Measurements from ENCODE around the gene GNAZ.
A peak's percentile ranks its signal among the peaks of the same experiment; 100 is the strongest.
"Not testable (repeated sequence)": the region's sequence is repeated elsewhere in the genome, so short reads cannot be mapped to it uniquely, and the experiment has no call there.

Gene GNAZ

GRCh38 chr22:23070418-23071229 is at the start of gene GNAZ:
Gene GNAZ (plus strand): TSS chr22:23070519. CDS start chr22:23095696, 25,177 bp downstream.
- Mint-ChIP-seq H3K27ac (peak within 1 kb of the TSS; percentile 76), H3K4me3 (peak within 1 kb of the TSS; percentile 80), H3K9me3 (no peaks in the 10 kb centered on the region), H3K36me3 (ENCODE audit: low read depth) (no peaks in the 10 kb centered on the region), H3K27me3 (peaks cover 28% of the 10 kb centered on the region), H3K4me1 (ENCODE audit: low read depth) (peaks cover 8% of the 10 kb centered on the region)

- Mint-ChIP-seq H3K27me3 (peaks cover 9% of the 10 kb centered on the region), H3K4me1 (ENCODE audit: low read depth) (peaks cover 6% of the 10 kb centered on the region), H3K27ac (no peak overlapping the region), H3K4me3 (no peak overlapping the region), H3K36me3 (ENCODE audit: low read depth) (no peaks in the 10 kb centered on the region), H3K9me3 (peaks cover 3% of the 10 kb centered on the region)
Measured at GRCh38 chr22:23020659-23021293, 49.5 kb upstream of the GNAZ start.

GRCh38 chr22:23021660-23022353 is 48.5 kb upstream of the GNAZ start:
- H3K4me3 Mint-ChIP-seq; H3K4me1 Mint-ChIP-seq (ENCODE audit: low read depth); H3K9me3 Mint-ChIP-seq; H3K27me3 Mint-ChIP-seq; H3K36me3 Mint-ChIP-seq (ENCODE audit: low read depth); H3K27ac Mint-ChIP-seq: not testable (repeated sequence)

- Mint-ChIP-seq H3K4me3 (no peak overlapping the region), H3K27me3 (no peaks in the 10 kb centered on the region), H3K36me3 (ENCODE audit: low read depth) (no peaks in the 10 kb centered on the region), H3K4me1 (ENCODE audit: low read depth) (peaks cover 6% of the 10 kb centered on the region), H3K9me3 (peaks cover 3% of the 10 kb centered on the region), H3K27ac (no peak overlapping the region)
Measured at GRCh38 chr22:23023294-23023693, 47.0 kb upstream of the GNAZ start.

- no peaks in the 10 kb centered on the region for H3K36me3 Mint-ChIP-seq (ENCODE audit: low read depth)
Measured at GRCh38 chr22:23026777-23027176, 43.5 kb upstream of the GNAZ start.

GRCh38 chr22:23027849-23028248 is 42.5 kb upstream of the GNAZ start:
- H3K9me3 Mint-ChIP-seq; H3K4me1 Mint-ChIP-seq (ENCODE audit: low read depth); H3K27me3 Mint-ChIP-seq; H3K27ac Mint-ChIP-seq; H3K4me3 Mint-ChIP-seq; H3K36me3 Mint-ChIP-seq (ENCODE audit: low read depth): not testable (repeated sequence)

More at GRCh38 chr22:23026777-23027176, 43.5 kb upstream of the GNAZ start:
- H3K4me3 Mint-ChIP-seq, result no peak overlapping the region
- H3K27ac Mint-ChIP-seq, result no peak overlapping the region
- H3K27me3 Mint-ChIP-seq, result no peaks in the 10 kb centered on the region
- H3K9me3 Mint-ChIP-seq, result peaks cover under 1% of the 10 kb centered on the region
- no peaks in the 10 kb centered on the region for H3K4me1 Mint-ChIP-seq (ENCODE audit: low read depth)

GRCh38 chr22:23029521-23030228 is 40.6 kb upstream of the GNAZ start:
- no peaks in the 10 kb centered on the region for H3K9me3 Mint-ChIP-seq
- H3K4me3 Mint-ChIP-seq, result no peak overlapping the region
- no peaks in the 10 kb centered on the region for H3K36me3 Mint-ChIP-seq (ENCODE audit: low read depth)
- H3K27ac Mint-ChIP-seq, result no peak overlapping the region
- no peaks in the 10 kb centered on the region for H3K27me3 Mint-ChIP-seq
- H3K4me1 Mint-ChIP-seq (ENCODE audit: low read depth), result no peaks in the 10 kb centered on the region

GRCh38 chr22:23031381-23031780 is 38.9 kb upstream of the GNAZ start:
- H3K4me1 Mint-ChIP-seq (ENCODE audit: low read depth), result peaks cover 15% of the 10 kb centered on the region
- H3K36me3 Mint-ChIP-seq (ENCODE audit: low read depth), result no peaks in the 10 kb centered on the region
- no peak overlapping the region for H3K4me3 Mint-ChIP-seq
- no peaks in the 10 kb centered on the region for H3K27me3 Mint-ChIP-seq
- no peaks in the 10 kb centered on the region for H3K9me3 Mint-ChIP-seq
- no peak overlapping the region for H3K27ac Mint-ChIP-seq

- H3K27ac Mint-ChIP-seq, result no peak overlapping the region
- no peaks in the 10 kb centered on the region for H3K9me3 Mint-ChIP-seq
- peaks cover 19% of the 10 kb centered on the region for H3K4me1 Mint-ChIP-seq (ENCODE audit: low read depth)
- H3K4me3 Mint-ChIP-seq, result no peak overlapping the region
- H3K27me3 Mint-ChIP-seq, result no peaks in the 10 kb centered on the region
- H3K36me3 Mint-ChIP-seq (ENCODE audit: low read depth), result no peaks in the 10 kb centered on the region
Measured at GRCh38 chr22:23031786-23032185, 38.5 kb upstream of the GNAZ start.

- H3K27me3 Mint-ChIP-seq, result peaks cover 2% of the 10 kb centered on the region
- H3K4me1 Mint-ChIP-seq (ENCODE audit: low read depth), result peaks cover 26% of the 10 kb centered on the region
- H3K4me3 Mint-ChIP-seq, result no peak overlapping the region
- H3K36me3 Mint-ChIP-seq (ENCODE audit: low read depth), result no peaks in the 10 kb centered on the region
- no peaks in the 10 kb centered on the region for H3K9me3 Mint-ChIP-seq
- no peak overlapping the region for H3K27ac Mint-ChIP-seq
Measured at GRCh38 chr22:23032658-23033057, 37.7 kb upstream of the GNAZ start.

- Mint-ChIP-seq H3K9me3 (no peaks in the 10 kb centered on the region), H3K27me3 (peaks cover 9% of the 10 kb centered on the region), H3K4me1 (ENCODE audit: low read depth) (peaks cover 26% of the 10 kb centered on the region), H3K27ac (no peak overlapping the region), H3K4me3 (no peak overlapping the region), H3K36me3 (ENCODE audit: low read depth) (no peaks in the 10 kb centered on the region)
Measured at GRCh38 chr22:23033116-23033905, 37.0 kb upstream of the GNAZ start.

- H3K9me3 Mint-ChIP-seq, result no peaks in the 10 kb centered on the region
- H3K4me3 Mint-ChIP-seq, result no peak overlapping the region
- H3K27me3 Mint-ChIP-seq, result peaks cover 9% of the 10 kb centered on the region
- H3K4me1 Mint-ChIP-seq (ENCODE audit: low read depth), result peaks cover 26% of the 10 kb centered on the region
- H3K27ac Mint-ChIP-seq, result no peak overlapping the region
- H3K36me3 Mint-ChIP-seq (ENCODE audit: low read depth), result no peaks in the 10 kb centered on the region
Measured at GRCh38 chr22:23034621-23035556, 35.4 kb upstream of the GNAZ start.

- Mint-ChIP-seq H3K4me1 (ENCODE audit: low read depth) (peaks cover 26% of the 10 kb centered on the region), H3K27me3 (peaks cover 9% of the 10 kb centered on the region), H3K36me3 (ENCODE audit: low read depth) (no peaks in the 10 kb centered on the region), H3K4me3 (no peak overlapping the region), H3K9me3 (no peaks in the 10 kb centered on the region), H3K27ac (peak overlapping the region; percentile 24)
Measured at GRCh38 chr22:23035557-23036277, 34.6 kb upstream of the GNAZ start.

Data from stimulated activated naive CD8-positive, alpha-beta T cell treated with anti-CD3 and anti-CD28 coated beads, Interleukin-15, Interleukin-2, amounts not matched to agents 100 ng/mL and 50 ng/mL, for 24 hours (primary cell).